IMR-90 (cell line): ENCODE data around the gene SF3A1. TPM values are rescaled to one million over a fixed set of nuclear protein-coding genes. Genes with fewer than 3 reads are reported as not detected.

ENCODE experiments used
- ATAC-seq: fragments of 200-7000 bp; cut with Tn5 transposase; 2 replicates; pipeline ENCODE4 v1.9.1; 2020; ENCODE audit warnings: low read depth, mild to moderate bottlenecking, moderate library complexity
- BruUV-seq: library from RNA; stranded (reverse); fragments of 400-500 nt; replicated peaks from 2 replicates; lab custom pipeline; 2021; lab: Mats Ljungman, UMichigan
- CTCF ChIA-PET: fragments of 300-600 bp; formaldehyde crosslinking; extraction: SDS; loops from one replicate; lab custom pipeline; 2021; ENCODE audit warnings: antibody characterized with exemption; lab: Yijun Ruan, JAX
- POLR2A ChIA-PET: fragments of 300-600 bp; sonication (Branson Sonifier 250); formaldehyde crosslinking; loops from one replicate; lab custom pipeline; 2022; ENCODE audit warnings: antibody characterized with exemption; ENCODE audit not compliant: unreplicated experiment; lab: Charles Lee
- DNase-seq: peaks from one replicate; pipeline ENCODE4 v3.0.0; 2013
- H2AFZ ChIP-seq: replicated peaks from 2 replicates; pipeline ENCODE3; 2013; ENCODE audit warnings: low read length, mild to moderate bottlenecking; ENCODE audit not compliant: poor library complexity
- H2AK5ac ChIP-seq: 2 replicates; pipeline ENCODE4 v1.6.1; 2013; ENCODE audit warnings: low read depth, low read length, inconsistent platforms
- H2AK9ac ChIP-seq: replicated peaks from 2 replicates; pipeline ENCODE3; 2013; ENCODE audit warnings: mild to moderate bottlenecking, low read depth, low read length, moderate library complexity; ENCODE audit not compliant: poor library complexity
- H2BK120ac ChIP-seq: 2 replicates; pipeline ENCODE4 v1.6.1; 2013; ENCODE audit warnings: low read depth, low read length, inconsistent platforms
- H2BK15ac ChIP-seq: 3 replicates; pipeline ENCODE4 v1.6.1; 2013; ENCODE audit warnings: low read depth, low read length, inconsistent platforms
- H2BK20ac ChIP-seq: 2 replicates; pipeline ENCODE4 v1.6.1; 2013; ENCODE audit warnings: low read depth, mild to moderate bottlenecking, inconsistent platforms, low read length, moderate library complexity
- H2BK5ac ChIP-seq: 2 replicates; pipeline ENCODE4 v1.6.1; 2013; ENCODE audit warnings: mild to moderate bottlenecking, low read depth, low read length, inconsistent platforms; ENCODE audit not compliant: poor library complexity, severe bottlenecking
- H3K14ac ChIP-seq: replicated peaks from 2 replicates; pipeline ENCODE4 v1.6.1; 2013; ENCODE audit warnings: low read depth, low read length, inconsistent platforms
- H3K18ac ChIP-seq: 2 replicates; pipeline ENCODE4 v1.6.1; 2013; ENCODE audit warnings: low read depth, low read length, control low read depth
- H3K23ac ChIP-seq: 2 replicates; pipeline ENCODE4 v1.6.1; 2013; ENCODE audit warnings: low read depth, low read length, inconsistent platforms
- H3K27ac ChIP-seq: 2 replicates; pipeline ENCODE4 v1.5.1; 2013; ENCODE audit warnings: mild to moderate bottlenecking, control low read depth, low read length; ENCODE audit not compliant: insufficient read depth
- H3K27me3 ChIP-seq: 2 replicates; pipeline ENCODE4 v1.6.1; 2013; ENCODE audit warnings: low read length; ENCODE audit not compliant: control insufficient read depth, insufficient read depth
- H3K36me3 ChIP-seq: 2 replicates; pipeline ENCODE4 v1.6.1; 2013; ENCODE audit warnings: low read length, mixed read lengths; ENCODE audit not compliant: control insufficient read depth, insufficient read depth
- H3K4ac ChIP-seq: 2 replicates; pipeline ENCODE4 v1.6.1; 2013; ENCODE audit warnings: low read depth, low read length, inconsistent platforms
- H3K4me1 ChIP-seq: 2 replicates; pipeline ENCODE4 v1.6.1; 2013; ENCODE audit warnings: low read length, mixed read lengths; ENCODE audit not compliant: control insufficient read depth, insufficient read depth
- H3K4me2 ChIP-seq: 2 replicates; pipeline ENCODE4 v1.6.1; 2013; ENCODE audit warnings: low read depth, mild to moderate bottlenecking, control low read depth, low read length, moderate library complexity
- H3K4me3 ChIP-seq: 2 replicates; pipeline ENCODE4 v1.5.1; 2013; ENCODE audit warnings: low read depth, mild to moderate bottlenecking, control low read depth, low read length, moderate library complexity; ENCODE audit not compliant: insufficient read depth
- H3K56ac ChIP-seq: 2 replicates; pipeline ENCODE4 v1.6.1; 2013; ENCODE audit warnings: low read length, inconsistent platforms; ENCODE audit not compliant: insufficient read depth; ENCODE audit errors: extremely low read depth
- H3K79me1 ChIP-seq, 2 experiments: 2 replicates each; pipeline ENCODE4 v1.6.1; 2013; ENCODE audit warnings: low read length in 2 of 2, inconsistent platforms in 1 of 2, low read depth in 1 of 2
- H3K9ac ChIP-seq: 2 replicates; pipeline ENCODE4 v1.6.1; 2013; ENCODE audit warnings: low read depth, low read length, control low read depth
- H3K9me1 ChIP-seq: 2 replicates; pipeline ENCODE4 v1.6.1; 2013; ENCODE audit warnings: low read length, inconsistent platforms; ENCODE audit not compliant: insufficient read depth
- H3K9me3 ChIP-seq: 2 replicates; pipeline ENCODE4 v1.6.1; 2013; ENCODE audit warnings: low read length; ENCODE audit not compliant: control insufficient read depth, insufficient read depth
- H4K20me1 ChIP-seq: 2 replicates; pipeline ENCODE4 v1.6.1; 2013; ENCODE audit warnings: low read length, inconsistent platforms; ENCODE audit not compliant: insufficient read depth
- H4K5ac ChIP-seq: 2 replicates; pipeline ENCODE4 v1.6.1; 2013; ENCODE audit warnings: mild to moderate bottlenecking, low read depth, low read length, control low read depth
- H4K8ac ChIP-seq, 2 experiments: 2 replicates each; pipeline ENCODE4 v1.6.1; 2013; ENCODE audit warnings: low read depth in 2 of 2, low read length in 2 of 2, control low read depth in 1 of 2, inconsistent platforms in 1 of 2
- H4K91ac ChIP-seq: 2 replicates; pipeline ENCODE4 v1.6.1; 2013; ENCODE audit warnings: low read depth, low read length, inconsistent platforms; ENCODE audit not compliant: insufficient read depth
- BHLHE40 ChIP-seq: fragments of 150-350 bp; IDR thresholded peaks from 2 replicates; pipeline ENCODE4 v1.6.1; 2016; ENCODE audit warnings: mild to moderate bottlenecking, low read depth, low read length
- CHD1 ChIP-seq: IDR thresholded peaks from 2 replicates; pipeline ENCODE4 v1.6.1; 2012; ENCODE audit warnings: low read depth, low read length, improper control_type of control experiment
- FOS ChIP-seq: fragments of 150-350 bp; IDR thresholded peaks from 2 replicates; pipeline ENCODE4 v1.6.1; 2016; ENCODE audit warnings: low read depth, low read length
- MAFK ChIP-seq: IDR thresholded peaks from 2 replicates; pipeline ENCODE4 v1.6.1; 2012; ENCODE audit warnings: low read depth, low read length, improper control_type of control experiment
- MAZ ChIP-seq: IDR thresholded peaks from 2 replicates; pipeline ENCODE4 v1.6.1; 2012; ENCODE audit warnings: low read depth, mild to moderate bottlenecking, low read length, improper control_type of control experiment, moderate library complexity, borderline replicate concordance
- MXI1 ChIP-seq: IDR thresholded peaks from 2 replicates; pipeline ENCODE4 v1.6.1; 2012; ENCODE audit warnings: low read depth, mild to moderate bottlenecking, low read length, moderate library complexity, borderline replicate concordance
- NFE2L2 ChIP-seq: fragments of 150-350 bp; IDR thresholded peaks from 2 replicates; pipeline ENCODE4 v1.6.1; 2016; ENCODE audit warnings: low read depth, mild to moderate bottlenecking, low read length
- POLR2A ChIP-seq: IDR thresholded peaks from 2 replicates; pipeline ENCODE4 v1.6.1; 2012; ENCODE audit warnings: mild to moderate bottlenecking, low read depth, low read length
- RAD21 ChIP-seq: IDR thresholded peaks from 2 replicates; pipeline ENCODE4 v1.6.1; 2012; ENCODE audit warnings: low read length, improper control_type of control experiment
- RCOR1 ChIP-seq: IDR thresholded peaks from 2 replicates; pipeline ENCODE4 v1.6.1; 2012; ENCODE audit warnings: mild to moderate bottlenecking, low read length, improper control_type of control experiment; ENCODE audit not compliant: insufficient replicate concordance
- RFX5 ChIP-seq: IDR thresholded peaks from 2 replicates; pipeline ENCODE4 v1.8.0; 2012; ENCODE audit warnings: low read depth, mild to moderate bottlenecking, low read length, moderate library complexity
- SMC3 ChIP-seq: fragments of 150-350 bp; IDR thresholded peaks from 2 replicates; pipeline ENCODE4 v1.6.1; 2016; ENCODE audit warnings: low read depth, mild to moderate bottlenecking, antibody characterized with exemption, low read length, moderate library complexity
- WGBS, 2 experiments: methylation state at CpG; one replicate each; pipeline versions ENCODE4 v1.1.5 to v1.1.7; 2013; ENCODE audit warnings: missing lambda C conversion rate in 2 of 2; ENCODE audit not compliant: insufficient read length in 1 of 2; ENCODE audit errors: extremely low coverage in 2 of 2; 5-methylcytosine and 5-hydroxymethylcytosine counted together
- dilution Hi-C: fragments of 300-500 bp; cut with HindIII; formaldehyde crosslinking; loops from one replicate; pipeline ENCODE4 v1.14.3; 2018; ENCODE audit warnings: low sequenced_read_pairs; ENCODE audit not compliant: unreplicated experiment
- in situ Hi-C: fragments of 300-500 bp; cut with MboI; formaldehyde crosslinking; loops from 3 replicates; pipeline ENCODE4 v1.14.3; 2019; ENCODE audit warnings: low sequenced_read_pairs, inconsistent platforms, mixed read lengths
- intact Hi-C: fragments of 100-400 bp; cut with micrococcal nuclease; formaldehyde crosslinking; loops from 2 replicates; pipeline ENCODE4 v1.10.0; 2022
- polyA plus RNA-seq, 3 experiments: library from polyadenylated mRNA; depleted of rRNA; stranded (reverse); fragments of >200 nt; gene quantifications; 2 replicates each; pipeline ENCODE4 v1.2.3, GENCODE V29; 2012; ENCODE audit warnings: low replicate concordance in 1 of 3
- total RNA-seq: library from RNA; depleted of rRNA; stranded (reverse); fragments of >200 nt; gene quantifications from 2 replicates; pipeline ENCODE4 v1.2.3, GENCODE V29; 2012
- TF ChIP-seq, protein P1 (sequence below): fragments of 150-350 bp; IDR thresholded peaks from 2 replicates; pipeline ENCODE4 v1.6.1; 2017; ENCODE audit warnings: mild to moderate bottlenecking, antibody characterized with exemption, low read length, low read depth
- TF ChIP-seq, protein P2 (sequence below): conservative IDR thresholded peaks from 2 replicates; pipeline ENCODE4 v1.5.1; 2012; ENCODE audit warnings: mild to moderate bottlenecking, low read depth, low read length, improper control_type of control experiment
- TF ChIP-seq, protein P3 (sequence below): fragments of 150-350 bp; IDR thresholded peaks from 2 replicates; pipeline ENCODE4 v1.6.1; 2016; ENCODE audit warnings: low read depth, mild to moderate bottlenecking, low read length, moderate library complexity, borderline replicate concordance

The SF3A1 gene
- total and polyA plus RNA-seq, 2 of the 4 experiments (the other 2 are of a cell fraction), result 36.9 to 67.2 TPM

DNA sequence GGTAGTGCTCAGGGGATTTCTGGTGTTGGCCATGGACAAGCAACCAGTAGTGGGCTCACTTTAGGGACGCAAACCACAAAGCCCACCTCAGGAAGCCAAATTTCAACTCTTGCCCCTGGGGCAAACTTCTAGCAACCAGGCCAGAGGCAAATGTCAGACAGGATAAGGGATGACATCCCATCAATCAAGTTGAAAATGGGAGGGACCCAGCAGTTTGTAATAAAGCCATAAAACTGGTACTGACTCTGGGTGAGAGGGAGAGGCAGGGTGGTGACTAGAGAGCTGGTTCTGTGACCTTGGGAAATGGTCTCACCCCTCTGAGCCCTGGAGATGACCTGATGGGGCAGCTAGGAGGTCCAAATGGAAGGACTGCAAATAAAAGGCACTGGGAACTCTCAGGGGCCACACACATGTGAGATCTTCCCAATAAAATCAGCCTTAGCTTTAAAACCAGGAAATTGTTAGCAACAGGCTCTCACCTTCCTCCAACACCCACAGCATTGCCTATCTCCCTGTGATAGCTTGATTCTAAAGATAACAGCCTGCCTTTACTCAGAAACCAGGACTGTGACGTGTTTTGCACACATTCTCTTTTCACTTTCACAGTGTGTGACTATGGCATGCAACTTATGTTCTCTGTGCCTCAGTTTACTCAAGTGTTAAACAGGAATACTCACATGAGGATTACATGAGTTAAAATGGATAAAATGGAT, 23.5 kb downstream of the SF3A1 start:
- H3K27me3 ChIP-seq, result no peaks in the 10 kb centered on the region
- intact Hi-C loops, result no loop called here
- no peak overlapping the region for H3K4ac ChIP-seq
- H3K18ac ChIP-seq, result no peak overlapping the region
- POLR2A ChIA-PET, result no interaction called here
- no peak for TF ChIP-seq NFE2L2
- TF ChIP-seq, protein P1, sequence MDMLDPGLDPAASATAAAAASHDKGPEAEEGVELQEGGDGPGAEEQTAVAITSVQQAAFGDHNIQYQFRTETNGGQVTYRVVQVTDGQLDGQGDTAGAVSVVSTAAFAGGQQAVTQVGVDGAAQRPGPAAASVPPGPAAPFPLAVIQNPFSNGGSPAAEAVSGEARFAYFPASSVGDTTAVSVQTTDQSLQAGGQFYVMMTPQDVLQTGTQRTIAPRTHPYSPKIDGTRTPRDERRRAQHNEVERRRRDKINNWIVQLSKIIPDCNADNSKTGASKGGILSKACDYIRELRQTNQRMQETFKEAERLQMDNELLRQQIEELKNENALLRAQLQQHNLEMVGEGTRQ, result no peak
- TF ChIP-seq MAFK, result no peak
- TF ChIP-seq POLR2A, result no peak
- TF ChIP-seq, protein P2, sequence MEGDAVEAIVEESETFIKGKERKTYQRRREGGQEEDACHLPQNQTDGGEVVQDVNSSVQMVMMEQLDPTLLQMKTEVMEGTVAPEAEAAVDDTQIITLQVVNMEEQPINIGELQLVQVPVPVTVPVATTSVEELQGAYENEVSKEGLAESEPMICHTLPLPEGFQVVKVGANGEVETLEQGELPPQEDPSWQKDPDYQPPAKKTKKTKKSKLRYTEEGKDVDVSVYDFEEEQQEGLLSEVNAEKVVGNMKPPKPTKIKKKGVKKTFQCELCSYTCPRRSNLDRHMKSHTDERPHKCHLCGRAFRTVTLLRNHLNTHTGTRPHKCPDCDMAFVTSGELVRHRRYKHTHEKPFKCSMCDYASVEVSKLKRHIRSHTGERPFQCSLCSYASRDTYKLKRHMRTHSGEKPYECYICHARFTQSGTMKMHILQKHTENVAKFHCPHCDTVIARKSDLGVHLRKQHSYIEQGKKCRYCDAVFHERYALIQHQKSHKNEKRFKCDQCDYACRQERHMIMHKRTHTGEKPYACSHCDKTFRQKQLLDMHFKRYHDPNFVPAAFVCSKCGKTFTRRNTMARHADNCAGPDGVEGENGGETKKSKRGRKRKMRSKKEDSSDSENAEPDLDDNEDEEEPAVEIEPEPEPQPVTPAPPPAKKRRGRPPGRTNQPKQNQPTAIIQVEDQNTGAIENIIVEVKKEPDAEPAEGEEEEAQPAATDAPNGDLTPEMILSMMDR, result no peak
- TF ChIP-seq, protein P3, sequence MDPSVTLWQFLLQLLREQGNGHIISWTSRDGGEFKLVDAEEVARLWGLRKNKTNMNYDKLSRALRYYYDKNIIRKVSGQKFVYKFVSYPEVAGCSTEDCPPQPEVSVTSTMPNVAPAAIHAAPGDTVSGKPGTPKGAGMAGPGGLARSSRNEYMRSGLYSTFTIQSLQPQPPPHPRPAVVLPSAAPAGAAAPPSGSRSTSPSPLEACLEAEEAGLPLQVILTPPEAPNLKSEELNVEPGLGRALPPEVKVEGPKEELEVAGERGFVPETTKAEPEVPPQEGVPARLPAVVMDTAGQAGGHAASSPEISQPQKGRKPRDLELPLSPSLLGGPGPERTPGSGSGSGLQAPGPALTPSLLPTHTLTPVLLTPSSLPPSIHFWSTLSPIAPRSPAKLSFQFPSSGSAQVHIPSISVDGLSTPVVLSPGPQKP, result no peak
- no peak for TF ChIP-seq RCOR1
- TF ChIP-seq SMC3, result no peak
- TF ChIP-seq BHLHE40, result no peak
- no peak for TF ChIP-seq FOS
- no peak for TF ChIP-seq MAZ
- no peak for TF ChIP-seq RFX5
- TF ChIP-seq CHD1, result no peak
- TF ChIP-seq RAD21, result no peak
- TF ChIP-seq MXI1, result no peak
- no peak for ATAC-seq
- no peak overlapping the region for H3K4me3 ChIP-seq
- no peak overlapping the region for H3K23ac ChIP-seq
- H3K4me1 ChIP-seq, result peaks cover 4% of the 10 kb centered on the region
- BruUV-seq, result no TSS peak
- no peaks in the 10 kb centered on the region for H3K9me3 ChIP-seq
- H3K4me2 ChIP-seq, result no peak overlapping the region
- no peak overlapping the region for H2AK5ac ChIP-seq
- no peak overlapping the region for H2BK120ac ChIP-seq
- no peak overlapping the region for H4K5ac ChIP-seq
- peaks cover 16% of the 10 kb centered on the region for H3K9me1 ChIP-seq
- no peak overlapping the region for H2AFZ ChIP-seq
- CTCF ChIA-PET, result no interaction called here
- no peak overlapping the region for H4K8ac ChIP-seq
- in situ Hi-C loops, result no loop called here
- H4K91ac ChIP-seq, result no peak overlapping the region
- no peak overlapping the region for H3K14ac ChIP-seq
- WGBS, 2 experiments, result no CpG with 5 or more reads among the region's 2 CpGs
- no peak overlapping the region for H3K27ac ChIP-seq
- H2AK9ac ChIP-seq, result no peak overlapping the region
- dilution Hi-C loops, result no loop called here
- 0 out of 2 replicates have a peak, but pooled peaks cover 3% of the 10 kb centered on the region for H4K20me1 ChIP-seq
- no peak overlapping the region for H2BK5ac ChIP-seq
- H2BK20ac ChIP-seq, result no peak overlapping the region
- H3K36me3 ChIP-seq, result peaks cover 63% of the 10 kb centered on the region
- no peak overlapping the region for H3K9ac ChIP-seq
- H3K56ac ChIP-seq, result no peak overlapping the region
- no peak overlapping the region for H2BK15ac ChIP-seq
- H3K79me1 ChIP-seq, result peaks cover 2 to 7% of the 10 kb centered on the region in 2 experiments; a peak in 3 of 4 replicates
- DNase-seq, result no peak
